Breast epithelium (tissue), 3 donors: ENCODE measurements around the gene DNAJB8.

ENCODE experiments used
- POLR2A ChIP-seq: fragments of 450-650 bp; IDR thresholded peaks from one replicate; pipeline ENCODE4 v1.6.1; 2016; ENCODE audit warnings: antibody characterized with exemption, mild to moderate bottlenecking, moderate library complexity
- POLR2AphosphoS5 ChIP-seq, 3 donors: sonication (generic); formaldehyde crosslinking; IDR thresholded peaks; one replicate each; pipeline ENCODE4 v1.6.1; 2017; ENCODE audit warnings: antibody characterized with exemption in 3 of 3
- TF ChIP-seq, protein P1 (sequence below), 3 donors: fragments of 450-650 bp; IDR thresholded peaks; one replicate each; pipeline ENCODE4 v1.5.1; 2016 to 2017; ENCODE audit warnings: antibody characterized with exemption in 3 of 3, mild to moderate bottlenecking in 3 of 3, moderate library complexity in 3 of 3

- TF ChIP-seq, protein P1, sequence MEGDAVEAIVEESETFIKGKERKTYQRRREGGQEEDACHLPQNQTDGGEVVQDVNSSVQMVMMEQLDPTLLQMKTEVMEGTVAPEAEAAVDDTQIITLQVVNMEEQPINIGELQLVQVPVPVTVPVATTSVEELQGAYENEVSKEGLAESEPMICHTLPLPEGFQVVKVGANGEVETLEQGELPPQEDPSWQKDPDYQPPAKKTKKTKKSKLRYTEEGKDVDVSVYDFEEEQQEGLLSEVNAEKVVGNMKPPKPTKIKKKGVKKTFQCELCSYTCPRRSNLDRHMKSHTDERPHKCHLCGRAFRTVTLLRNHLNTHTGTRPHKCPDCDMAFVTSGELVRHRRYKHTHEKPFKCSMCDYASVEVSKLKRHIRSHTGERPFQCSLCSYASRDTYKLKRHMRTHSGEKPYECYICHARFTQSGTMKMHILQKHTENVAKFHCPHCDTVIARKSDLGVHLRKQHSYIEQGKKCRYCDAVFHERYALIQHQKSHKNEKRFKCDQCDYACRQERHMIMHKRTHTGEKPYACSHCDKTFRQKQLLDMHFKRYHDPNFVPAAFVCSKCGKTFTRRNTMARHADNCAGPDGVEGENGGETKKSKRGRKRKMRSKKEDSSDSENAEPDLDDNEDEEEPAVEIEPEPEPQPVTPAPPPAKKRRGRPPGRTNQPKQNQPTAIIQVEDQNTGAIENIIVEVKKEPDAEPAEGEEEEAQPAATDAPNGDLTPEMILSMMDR (IDR thresholded peaks at IDR 0.05) = no peak
- TF ChIP-seq POLR2A (no peak), POLR2AphosphoS5 (IDR thresholded peaks at IDR 0.05) (no peak)
Measured at GRCh38 chr3:128468285-128468790, 1.6 kb upstream of the DNAJB8 start.
